GM20431 (cell line): ENCODE data around the gene TNNT3.

ENCODE experiments used
- in situ Hi-C: fragments of 300-500 bp; cut with MseI, MboI; formaldehyde crosslinking; loops from one replicate; pipeline ENCODE4 v1.15.0; 2020; ENCODE audit warnings: low sequenced_read_pairs; ENCODE audit not compliant: unreplicated experiment

TNNT3 gene

DNA sequence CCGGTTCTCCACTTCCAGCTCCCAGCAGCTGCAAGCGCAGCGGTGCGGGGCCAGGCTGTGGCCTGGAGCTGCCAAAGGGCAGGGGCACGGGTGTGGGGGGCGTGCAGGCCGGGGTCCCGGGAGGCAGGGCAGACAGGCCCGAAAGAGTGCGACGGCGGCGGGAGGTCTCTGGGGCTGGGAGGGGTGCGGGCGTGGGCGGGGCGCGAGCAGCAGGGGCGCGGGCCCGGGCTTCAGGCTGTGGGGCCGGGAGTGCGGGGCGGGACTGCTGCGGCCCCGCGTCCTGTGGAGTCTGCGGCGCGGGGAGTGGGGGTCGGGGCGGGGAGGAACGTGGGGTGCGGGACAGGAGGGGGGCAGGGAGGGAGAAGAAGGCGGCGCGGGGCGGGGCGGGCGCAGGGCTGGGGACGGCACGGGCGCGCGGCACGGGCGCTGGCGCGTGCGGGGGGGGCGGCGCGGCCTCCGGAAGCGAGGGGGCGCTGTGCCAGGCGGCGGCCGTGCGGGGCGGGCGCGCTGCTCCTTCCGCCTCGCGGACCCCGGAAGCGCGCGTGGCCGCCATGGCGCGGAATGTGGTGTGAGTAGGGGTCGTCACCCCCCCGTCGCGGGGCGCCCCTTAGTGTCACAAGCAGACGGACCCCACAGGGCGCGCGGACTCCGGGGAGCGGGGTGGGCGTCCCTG is 27.4 kb downstream of the TNNT3 start, which contains the start of gene MRPL23:
Gene MRPL23 (plus strand): TSS at position 521 of the 673 bp plus-strand sequence. CDS start 31 bp downstream, at position 552.
- in situ Hi-C loops = no loop called here

DNA sequence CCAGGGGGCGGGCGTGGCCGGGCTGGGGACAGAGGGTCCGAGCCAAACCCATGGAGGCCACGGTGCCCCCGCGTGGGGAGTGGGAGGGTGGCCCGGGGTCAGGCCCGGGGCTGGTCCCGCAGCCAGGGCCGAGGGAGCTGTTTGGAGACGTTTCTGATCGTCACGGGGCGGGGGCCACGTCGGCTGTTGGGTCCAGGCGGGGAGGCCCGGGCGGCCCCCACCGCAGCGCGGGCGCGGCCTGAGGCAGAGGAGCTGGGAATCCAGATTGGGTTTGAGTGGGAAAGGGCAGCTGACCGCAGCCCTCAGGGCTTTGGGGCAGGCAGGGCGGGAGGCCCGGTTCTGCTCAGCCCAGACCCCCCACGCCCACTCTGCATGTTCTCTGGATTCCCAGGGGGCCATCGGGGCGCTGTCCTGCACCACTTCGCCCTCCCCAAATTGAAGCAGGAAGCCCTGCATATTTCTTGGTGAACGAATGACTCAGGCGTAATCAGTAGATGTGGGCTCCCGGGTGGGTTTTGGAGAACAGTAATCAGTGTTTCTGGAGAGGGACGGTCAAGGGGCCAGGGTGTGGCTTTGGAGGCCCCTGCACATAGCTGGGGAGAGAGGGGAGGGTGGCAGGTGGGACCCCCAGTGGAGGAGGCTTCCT is 28.2 kb downstream of the TNNT3 start:
- in situ Hi-C loops = no loop called here

- in situ Hi-C loops = no loop called here
Observed at GRCh38 chr11:1948389-1948788, 28.9 kb downstream of the TNNT3 start.

DNA sequence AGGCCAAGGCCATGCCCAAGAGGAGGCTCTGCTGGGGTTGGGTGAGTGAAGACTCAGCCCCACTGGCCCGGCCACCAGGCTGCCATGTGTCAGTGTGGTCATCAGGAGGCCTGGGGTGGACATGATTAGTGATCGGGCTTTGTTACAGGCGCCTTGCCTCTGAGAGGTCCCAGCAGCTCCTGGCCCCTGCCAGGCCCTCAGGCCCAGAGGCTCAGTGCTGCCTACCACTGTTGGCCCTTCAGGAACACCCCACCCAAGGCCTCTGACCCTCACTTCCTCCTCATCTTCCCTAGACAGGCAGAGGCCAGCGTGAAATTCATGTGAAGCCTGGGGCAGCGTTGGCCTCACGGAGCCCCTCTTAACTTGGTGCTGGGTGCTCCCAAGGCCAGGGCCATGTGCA is 29.8 kb downstream of the TNNT3 start:
- in situ Hi-C loops = no loop called here

GRCh38 chr11:1949922-1950321 is 30.4 kb downstream of the TNNT3 start:
- in situ Hi-C loops = no loop called here

DNA sequence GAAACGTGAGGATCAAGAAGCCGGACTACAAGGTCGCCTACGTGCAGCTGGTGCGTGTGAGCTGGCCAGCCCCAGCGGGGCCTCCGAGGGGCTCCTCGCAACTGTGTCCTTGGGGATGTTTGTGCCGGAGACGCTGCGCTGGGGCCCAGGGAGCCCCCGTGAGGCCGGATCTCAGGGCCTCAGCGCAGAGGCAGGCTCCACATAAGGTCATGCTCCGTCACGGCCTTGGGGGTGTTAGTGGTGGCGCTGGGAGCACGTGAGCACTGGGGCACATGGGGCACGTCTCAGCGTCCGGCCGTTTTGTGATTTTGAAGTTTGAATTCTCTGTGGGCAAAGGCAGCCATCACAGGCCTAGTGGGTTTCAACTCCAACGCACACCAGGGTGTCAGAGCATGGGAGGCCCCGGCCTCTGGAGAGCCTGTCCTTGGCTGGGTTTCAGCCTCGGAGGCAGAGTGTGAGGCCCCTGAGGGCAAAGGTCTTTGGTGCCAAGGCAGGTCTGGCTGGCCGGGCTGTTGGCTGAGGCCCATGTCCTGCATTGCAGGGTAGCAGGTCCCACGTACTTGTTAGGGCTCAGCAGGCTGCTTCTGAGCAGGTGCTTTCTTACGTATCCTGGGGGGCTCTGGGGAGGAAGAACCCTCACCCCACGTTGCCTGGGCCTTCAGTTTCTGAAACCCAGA is 33.4 kb downstream of the TNNT3 start:
- in situ Hi-C loops = no loop called here

- in situ Hi-C loops = no loop called here
Observed at GRCh38 chr11:1953489-1954266, 34.2 kb downstream of the TNNT3 start.

DNA sequence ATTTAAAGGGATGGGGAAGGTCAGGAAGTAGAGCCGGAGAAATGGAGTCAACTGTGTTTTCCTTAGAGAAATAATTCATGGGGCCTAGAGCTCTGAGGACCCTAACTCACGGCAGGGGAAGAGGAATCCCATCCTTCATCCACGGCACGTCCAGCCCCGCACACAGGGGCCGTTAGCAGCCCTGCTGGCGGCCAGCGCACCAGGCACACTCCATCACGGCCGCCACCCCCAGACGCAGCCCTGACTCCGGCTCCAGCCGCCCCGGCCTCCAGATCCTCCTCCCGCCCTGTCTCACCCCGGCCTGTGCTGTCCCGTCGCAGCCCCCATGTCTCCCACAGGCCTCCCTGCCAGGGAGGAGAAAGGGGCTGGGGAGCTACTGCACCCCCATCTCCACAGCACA is 38.9 kb downstream of the TNNT3 start:
- in situ Hi-C loops = no loop called here

GRCh38 chr11:1959786-1960185 is 40.3 kb downstream of the TNNT3 start:
- in situ Hi-C loops = no loop called here

DNA sequence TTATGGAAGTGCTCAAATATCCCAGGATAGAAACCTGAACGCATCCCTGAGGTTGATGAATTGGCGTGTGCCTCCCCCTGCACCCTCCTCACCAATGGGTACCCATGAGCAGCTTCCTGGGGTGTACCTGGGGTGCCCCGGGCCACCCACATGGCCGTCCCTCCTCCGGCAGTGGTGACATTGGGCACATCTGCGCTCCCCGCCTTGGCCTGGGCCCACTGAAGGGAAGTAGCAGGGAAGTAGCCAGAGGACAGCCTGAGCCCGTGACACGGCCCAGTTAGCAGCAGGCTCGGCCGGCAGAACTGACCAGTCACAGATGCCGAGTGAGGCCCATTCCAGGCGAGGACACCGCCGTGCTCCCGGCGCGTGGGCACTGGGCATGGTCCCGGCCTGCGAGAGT is 44.4 kb downstream of the TNNT3 start:
- in situ Hi-C loops = no loop called here

DNA sequence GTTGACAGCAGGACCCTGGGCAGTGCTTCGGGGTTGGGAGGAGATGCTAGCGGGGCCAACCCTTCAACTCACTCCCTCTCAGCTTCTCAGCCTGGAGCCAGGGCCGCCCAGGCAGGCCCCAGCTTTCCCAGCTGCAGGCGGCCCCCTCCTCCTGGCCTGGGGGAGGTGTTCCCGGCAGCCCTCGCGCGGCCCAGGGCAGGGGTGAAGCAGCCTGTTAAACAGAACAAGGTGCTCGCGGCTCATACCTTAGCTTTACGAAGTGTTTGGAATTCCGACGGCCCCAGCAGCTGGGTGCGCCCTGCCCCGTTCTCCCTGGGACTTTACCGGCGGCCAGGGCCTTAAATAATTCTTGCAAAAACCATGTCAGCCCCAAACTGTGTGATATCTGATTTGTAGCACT is 44.8 kb downstream of the TNNT3 start:
- in situ Hi-C loops = no loop called here

DNA sequence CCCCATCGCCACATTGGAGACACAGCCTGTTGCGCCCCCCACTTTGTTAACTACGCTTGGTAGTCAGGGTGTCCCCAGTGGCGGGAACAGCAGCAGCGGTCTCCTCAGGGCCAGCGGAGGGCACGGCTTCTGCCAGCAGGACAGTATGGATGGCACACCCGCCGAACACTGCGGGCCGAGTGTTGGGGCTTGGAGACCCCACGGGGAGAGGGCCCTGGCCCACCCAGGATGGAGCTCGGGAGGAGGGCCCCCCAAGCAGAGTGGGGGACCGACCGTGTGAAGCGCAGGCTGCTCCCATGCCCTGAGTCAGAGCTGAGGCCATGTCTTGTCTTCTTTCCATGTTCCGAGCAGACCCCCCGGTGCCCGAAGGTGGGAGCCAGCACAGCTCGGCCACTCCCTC is 45.5 kb downstream of the TNNT3 start:
- in situ Hi-C loops = no loop called here

- in situ Hi-C loops = no loop called here
Observed at GRCh38 chr11:1966531-1966930, 47.0 kb downstream of the TNNT3 start.

DNA sequence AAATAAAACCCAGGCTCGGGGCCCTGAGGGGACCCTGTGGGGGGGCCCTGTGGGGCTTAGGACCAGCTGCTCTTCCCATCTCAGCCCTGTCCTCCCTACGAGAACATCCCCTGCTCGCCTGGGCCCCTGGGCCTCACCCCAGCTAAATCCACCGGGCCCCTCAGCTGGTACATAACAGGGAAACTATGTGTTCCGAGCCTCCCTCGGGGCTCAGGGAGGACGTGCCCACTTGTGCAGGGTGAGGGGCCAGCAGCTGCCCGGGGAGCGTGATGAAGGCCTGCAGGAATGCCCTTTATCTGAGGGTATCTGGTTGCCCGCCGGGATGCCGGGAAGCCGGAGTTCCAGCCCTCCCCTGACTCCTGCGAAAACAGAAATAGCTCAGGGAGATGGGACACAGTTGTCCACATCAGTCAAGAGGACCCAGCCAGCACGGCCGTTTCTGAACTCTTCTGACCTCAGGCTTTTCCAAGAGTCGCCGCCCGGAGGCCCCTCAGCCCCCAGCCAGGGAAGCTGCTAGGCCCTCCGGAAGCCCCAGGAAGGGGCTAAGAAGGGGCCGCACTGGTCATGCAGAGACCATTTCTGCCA is 48.2 kb downstream of the TNNT3 start:
- in situ Hi-C loops = no loop called here

DNA sequence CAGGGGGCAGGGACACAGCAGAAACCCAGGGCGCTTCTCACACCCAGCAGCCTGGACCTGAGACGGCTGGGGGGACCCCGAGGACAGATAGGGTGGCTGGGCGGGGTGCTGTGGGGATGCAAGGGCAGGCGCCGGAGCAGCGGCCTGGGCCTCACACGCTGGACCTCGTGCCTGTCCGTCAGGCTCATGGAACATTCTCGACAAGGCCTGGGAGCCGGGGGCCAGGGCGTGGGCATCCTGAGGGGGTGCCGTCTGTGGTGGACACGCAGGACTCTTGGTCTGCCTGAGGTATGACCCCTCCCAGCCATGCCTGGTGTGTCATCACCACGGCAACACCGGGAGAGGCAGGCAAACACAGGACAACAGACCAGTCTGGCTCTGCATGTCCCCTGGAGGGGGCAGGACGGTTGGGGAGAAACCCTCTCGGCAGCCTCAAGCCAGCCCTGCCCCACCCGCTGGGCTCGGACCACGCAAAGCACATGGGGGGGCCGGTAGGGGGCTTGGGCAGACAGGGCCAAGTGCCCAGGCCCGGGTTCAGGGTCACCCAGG is 49.0 kb downstream of the TNNT3 start:
- in situ Hi-C loops = no loop called here

GRCh38 chr11:1969035-1969434 is 49.5 kb downstream of the TNNT3 start:
- in situ Hi-C loops = no loop called here

- in situ Hi-C loops = no loop called here
Observed at GRCh38 chr11:1969776-1970175, 50.3 kb downstream of the TNNT3 start.

DNA sequence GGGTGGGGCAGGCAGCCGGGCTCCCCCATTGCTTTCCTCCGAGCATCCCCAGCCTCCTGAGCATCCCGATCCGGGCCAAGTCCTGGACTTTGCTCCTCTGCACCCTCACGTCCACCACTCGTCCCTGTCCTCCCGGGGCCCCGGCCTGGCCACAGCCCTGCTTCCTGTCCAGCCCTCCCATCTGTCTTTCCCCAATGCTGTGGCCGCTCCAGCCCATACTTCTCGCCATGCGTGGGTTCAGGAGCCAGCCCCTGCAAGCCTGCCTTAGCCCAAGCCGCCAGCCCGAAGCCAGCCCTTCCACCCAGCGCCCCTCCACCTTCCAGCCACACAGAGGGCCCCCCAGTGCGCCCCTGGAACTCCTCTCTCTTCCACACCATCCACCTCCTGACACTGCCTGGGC is 51.5 kb downstream of the TNNT3 start:
- in situ Hi-C loops = no loop called here

DNA sequence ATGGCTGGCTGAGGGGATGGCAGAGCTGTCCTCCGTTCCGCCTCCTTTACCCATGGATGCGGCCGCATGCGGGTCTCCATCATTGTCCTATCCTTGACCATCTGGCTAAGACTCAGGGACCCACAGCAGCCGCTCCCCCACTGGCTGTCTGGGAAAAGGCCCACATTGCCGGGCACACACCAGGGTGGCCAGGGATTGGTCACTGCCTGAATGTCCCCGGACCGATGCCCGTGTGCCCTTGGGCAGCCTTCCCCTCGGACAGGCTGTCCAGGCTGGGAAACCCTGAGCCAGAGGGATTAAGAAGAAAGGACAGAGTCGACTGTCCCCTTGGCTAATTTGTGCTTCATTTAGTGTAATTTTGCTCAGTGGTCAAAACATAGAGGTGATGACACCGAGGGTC is 55.7 kb downstream of the TNNT3 start:
- in situ Hi-C loops = no loop called here
